Measurements from ENCODE around the gene GKAP1. TPM values are rescaled to one million over a fixed set of nuclear protein-coding genes. Genes with fewer than 3 reads are reported as not detected.

GKAP1 gene
- total RNA-seq, 1 experiment from 2014 or later, result 6.1 TPM

- Mint-ChIP-seq H3K9me3 (peaks cover 24% of the 10 kb centered on the region), H3K27me3 (ENCODE audit: low read depth) (peaks cover 5% of the 10 kb centered on the region), H3K4me1 (no peaks in the 10 kb centered on the region), H3K4me3 (no peak overlapping the region), H3K36me3 (peaks cover 4% of the 10 kb centered on the region; the same call in 1 of the 2 replicates), H3K27ac (no peak overlapping the region)
- CTCF ChIA-PET, result interaction anchor here (0.6 to 0.7 kb wide), 2 partner anchors 205 to 381 kb away, joined by 3 to 7 read pairs; partner anchors contain the start of gene KIF27
- POLR2A ChIA-PET, result no interaction called here
- no peak for DNase-seq (ENCODE audit: low spot score)
- no peak for ATAC-seq
- TF ChIP-seq, protein P1, sequence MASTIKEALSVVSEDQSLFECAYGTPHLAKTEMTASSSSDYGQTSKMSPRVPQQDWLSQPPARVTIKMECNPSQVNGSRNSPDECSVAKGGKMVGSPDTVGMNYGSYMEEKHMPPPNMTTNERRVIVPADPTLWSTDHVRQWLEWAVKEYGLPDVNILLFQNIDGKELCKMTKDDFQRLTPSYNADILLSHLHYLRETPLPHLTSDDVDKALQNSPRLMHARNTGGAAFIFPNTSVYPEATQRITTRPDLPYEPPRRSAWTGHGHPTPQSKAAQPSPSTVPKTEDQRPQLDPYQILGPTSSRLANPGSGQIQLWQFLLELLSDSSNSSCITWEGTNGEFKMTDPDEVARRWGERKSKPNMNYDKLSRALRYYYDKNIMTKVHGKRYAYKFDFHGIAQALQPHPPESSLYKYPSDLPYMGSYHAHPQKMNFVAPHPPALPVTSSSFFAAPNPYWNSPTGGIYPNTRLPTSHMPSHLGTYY (CRISPR knock-in tag; IDR thresholded peaks at IDR 0.05), result no peak
- TF ChIP-seq, protein P2, sequence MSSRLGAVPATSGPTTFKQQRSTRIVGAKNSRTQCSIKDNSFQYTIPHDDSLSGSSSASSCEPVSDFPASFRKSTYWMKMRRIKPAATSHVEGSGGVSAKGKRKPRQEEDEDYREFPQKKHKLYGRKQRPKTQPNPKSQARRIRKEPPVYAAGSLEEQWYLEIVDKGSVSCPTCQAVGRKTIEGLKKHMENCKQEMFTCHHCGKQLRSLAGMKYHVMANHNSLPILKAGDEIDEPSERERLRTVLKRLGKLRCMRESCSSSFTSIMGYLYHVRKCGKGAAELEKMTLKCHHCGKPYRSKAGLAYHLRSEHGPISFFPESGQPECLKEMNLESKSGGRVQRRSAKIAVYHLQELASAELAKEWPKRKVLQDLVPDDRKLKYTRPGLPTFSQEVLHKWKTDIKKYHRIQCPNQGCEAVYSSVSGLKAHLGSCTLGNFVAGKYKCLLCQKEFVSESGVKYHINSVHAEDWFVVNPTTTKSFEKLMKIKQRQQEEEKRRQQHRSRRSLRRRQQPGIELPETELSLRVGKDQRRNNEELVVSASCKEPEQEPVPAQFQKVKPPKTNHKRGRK (CRISPR knock-in tag; IDR thresholded peaks at IDR 0.05; ENCODE audit: borderline replicate concordance), result no peak
- TF ChIP-seq MYBL2 (CRISPR knock-in tag; IDR thresholded peaks at IDR 0.05) (no peak), TEAD4 (CRISPR knock-in tag; IDR thresholded peaks at IDR 0.05) (no peak)
- TF ChIP-seq, protein P3, sequence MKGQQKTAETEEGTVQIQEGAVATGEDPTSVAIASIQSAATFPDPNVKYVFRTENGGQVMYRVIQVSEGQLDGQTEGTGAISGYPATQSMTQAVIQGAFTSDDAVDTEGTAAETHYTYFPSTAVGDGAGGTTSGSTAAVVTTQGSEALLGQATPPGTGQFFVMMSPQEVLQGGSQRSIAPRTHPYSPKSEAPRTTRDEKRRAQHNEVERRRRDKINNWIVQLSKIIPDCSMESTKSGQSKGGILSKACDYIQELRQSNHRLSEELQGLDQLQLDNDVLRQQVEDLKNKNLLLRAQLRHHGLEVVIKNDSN (CRISPR knock-in tag; IDR thresholded peaks at IDR 0.05), result no peak
These were observed 101.8 kb downstream of the GKAP1 start for GRCh38 chr9:83715794-83716193.

GRCh38 chr9:83715221-83715620 is 102.3 kb downstream of the GKAP1 start:
- CTCF ChIA-PET, result no interaction called here
- POLR2A ChIA-PET, result no interaction called here
- Mint-ChIP-seq H3K4me3 (no peak overlapping the region), H3K4me1 (no peaks in the 10 kb centered on the region), H3K27ac (no peak overlapping the region), H3K36me3 (peaks cover 4% of the 10 kb centered on the region; the same call in 1 of the 2 replicates), H3K27me3 (ENCODE audit: low read depth) (peaks cover 5% of the 10 kb centered on the region), H3K9me3 (peaks cover 24% of the 10 kb centered on the region)
- DNase-seq (ENCODE audit: low spot score), result no peak
- no peak for ATAC-seq
- TF ChIP-seq ETV6 (CRISPR knock-in tag; IDR thresholded peaks at IDR 0.05) (no peak), CDX4 (CRISPR knock-in tag; IDR thresholded peaks at IDR 0.05; ENCODE audit: borderline replicate concordance) (no peak), MAX (CRISPR knock-in tag; IDR thresholded peaks at IDR 0.05) (no peak), FOXJ3 (CRISPR knock-in tag; IDR thresholded peaks at IDR 0.05; ENCODE audit: borderline replicate concordance) (no peak), MXD4 (CRISPR knock-in tag; IDR thresholded peaks at IDR 0.05; ENCODE audit: borderline replicate concordance) (no peak), RELA (CRISPR knock-in tag; IDR thresholded peaks at IDR 0.05; ENCODE audit: borderline replicate concordance) (no peak), FOXP4 (CRISPR knock-in tag; IDR thresholded peaks at IDR 0.05) (no peak), STAT6 (CRISPR knock-in tag; conservative IDR thresholded peaks at IDR 0.05; ENCODE audit: low read depth) (no peak), SMAD4 (CRISPR knock-in tag; IDR thresholded peaks at IDR 0.05) (no peak)
- TF ChIP-seq, protein P4, sequence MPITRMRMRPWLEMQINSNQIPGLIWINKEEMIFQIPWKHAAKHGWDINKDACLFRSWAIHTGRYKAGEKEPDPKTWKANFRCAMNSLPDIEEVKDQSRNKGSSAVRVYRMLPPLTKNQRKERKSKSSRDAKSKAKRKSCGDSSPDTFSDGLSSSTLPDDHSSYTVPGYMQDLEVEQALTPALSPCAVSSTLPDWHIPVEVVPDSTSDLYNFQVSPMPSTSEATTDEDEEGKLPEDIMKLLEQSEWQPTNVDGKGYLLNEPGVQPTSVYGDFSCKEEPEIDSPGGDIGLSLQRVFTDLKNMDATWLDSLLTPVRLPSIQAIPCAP (CRISPR knock-in tag; IDR thresholded peaks at IDR 0.05), result no peak
- TF ChIP-seq, protein P5, sequence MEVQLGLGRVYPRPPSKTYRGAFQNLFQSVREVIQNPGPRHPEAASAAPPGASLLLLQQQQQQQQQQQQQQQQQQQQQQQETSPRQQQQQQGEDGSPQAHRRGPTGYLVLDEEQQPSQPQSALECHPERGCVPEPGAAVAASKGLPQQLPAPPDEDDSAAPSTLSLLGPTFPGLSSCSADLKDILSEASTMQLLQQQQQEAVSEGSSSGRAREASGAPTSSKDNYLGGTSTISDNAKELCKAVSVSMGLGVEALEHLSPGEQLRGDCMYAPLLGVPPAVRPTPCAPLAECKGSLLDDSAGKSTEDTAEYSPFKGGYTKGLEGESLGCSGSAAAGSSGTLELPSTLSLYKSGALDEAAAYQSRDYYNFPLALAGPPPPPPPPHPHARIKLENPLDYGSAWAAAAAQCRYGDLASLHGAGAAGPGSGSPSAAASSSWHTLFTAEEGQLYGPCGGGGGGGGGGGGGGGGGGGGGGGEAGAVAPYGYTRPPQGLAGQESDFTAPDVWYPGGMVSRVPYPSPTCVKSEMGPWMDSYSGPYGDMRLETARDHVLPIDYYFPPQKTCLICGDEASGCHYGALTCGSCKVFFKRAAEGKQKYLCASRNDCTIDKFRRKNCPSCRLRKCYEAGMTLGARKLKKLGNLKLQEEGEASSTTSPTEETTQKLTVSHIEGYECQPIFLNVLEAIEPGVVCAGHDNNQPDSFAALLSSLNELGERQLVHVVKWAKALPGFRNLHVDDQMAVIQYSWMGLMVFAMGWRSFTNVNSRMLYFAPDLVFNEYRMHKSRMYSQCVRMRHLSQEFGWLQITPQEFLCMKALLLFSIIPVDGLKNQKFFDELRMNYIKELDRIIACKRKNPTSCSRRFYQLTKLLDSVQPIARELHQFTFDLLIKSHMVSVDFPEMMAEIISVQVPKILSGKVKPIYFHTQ (CRISPR knock-in tag; IDR thresholded peaks at IDR 0.05), result no peak

Measured in WTC11 (cell line).